ENCODE data around the gene C19orf47.
A peak's percentile ranks its signal among the peaks of the same experiment; 100 is the strongest.
"Not testable (repeated sequence)": the region's sequence is repeated elsewhere in the genome, so short reads cannot be mapped to it uniquely, and the experiment has no call there.

C19orf47 gene

DNA sequence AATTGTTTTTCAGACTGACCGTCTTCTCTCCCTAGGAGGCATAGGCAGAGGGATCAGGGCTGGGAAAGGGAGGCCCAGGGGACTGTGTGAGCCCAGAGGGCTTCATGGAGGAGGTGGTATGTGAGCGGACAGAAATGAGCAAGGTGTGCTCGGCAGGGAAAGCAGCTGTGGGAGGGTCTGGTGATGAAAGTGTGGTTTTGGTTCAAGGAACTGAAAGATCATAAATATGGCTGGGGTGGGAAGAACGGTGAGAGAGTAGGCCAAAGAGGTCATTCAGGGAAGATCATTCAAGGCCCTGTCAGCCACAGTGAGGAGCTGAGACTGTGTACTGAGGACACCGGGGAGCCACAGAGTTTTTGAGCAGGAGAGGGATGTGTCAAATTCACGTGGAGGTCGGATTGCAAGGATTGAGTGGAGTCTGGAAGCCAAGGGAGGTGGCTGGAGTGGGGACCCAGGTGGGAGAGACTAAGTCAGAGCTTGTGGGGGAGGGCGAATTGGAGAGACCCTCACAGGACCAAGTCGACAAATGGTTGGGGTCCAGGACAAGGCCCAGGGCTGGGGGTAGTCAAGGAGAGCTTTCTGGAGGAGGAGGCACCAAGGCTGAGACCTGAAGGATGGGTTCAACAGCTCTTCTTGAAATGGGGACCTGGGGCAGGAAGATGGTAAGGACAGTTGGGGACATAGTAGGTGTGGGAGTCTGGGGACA, 7.9 kb upstream of the C19orf47 start:
- DNase-seq (ENCODE audit: low read depth, low spot score) = no peak

DNA sequence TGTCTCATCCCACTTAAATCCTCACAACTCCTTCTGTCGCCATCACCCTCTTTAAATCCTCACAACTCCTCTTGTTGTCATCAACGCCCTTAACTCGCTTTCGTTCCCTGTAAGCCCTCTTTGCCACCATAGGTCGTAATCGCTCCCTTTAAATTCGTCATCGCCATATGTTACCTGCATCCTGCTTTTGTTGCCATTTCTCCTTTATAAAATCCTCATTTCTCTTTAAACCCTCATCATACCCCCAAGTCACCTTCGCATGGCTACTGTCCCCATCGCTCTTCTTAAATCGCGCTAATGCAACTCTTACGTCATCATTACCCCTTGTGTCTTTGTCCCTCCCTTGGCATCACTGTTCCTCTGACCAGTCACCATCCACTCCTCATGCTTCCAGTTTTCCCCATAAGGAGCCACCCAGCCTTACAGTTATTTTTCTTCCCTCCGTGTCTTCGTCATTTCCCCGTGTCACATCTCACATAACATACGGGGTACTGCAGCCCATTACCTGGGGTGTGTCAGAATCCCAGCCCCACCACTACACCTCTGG, 837 bp upstream of the C19orf47 start:
- DNase-seq (ENCODE audit: low read depth, low spot score) = no peak

DNA sequence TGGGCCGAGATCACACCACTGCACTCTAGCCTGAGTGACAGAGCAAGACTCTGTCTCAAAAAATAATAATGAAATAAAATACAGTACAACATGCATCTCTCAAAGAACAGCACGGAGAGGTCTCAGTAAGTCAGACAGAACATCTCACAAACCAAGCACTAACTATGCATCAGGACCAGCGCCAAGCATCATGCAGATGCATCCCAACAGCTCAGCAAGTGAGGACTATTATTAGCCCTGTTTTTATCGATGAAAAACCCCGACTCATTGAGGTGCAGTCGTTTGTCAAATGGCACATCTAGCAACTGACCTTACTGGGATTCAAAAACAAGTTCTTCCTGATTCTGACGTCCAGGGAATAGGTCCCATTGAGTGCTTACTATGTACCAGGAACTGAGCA, 3.8 kb downstream of the C19orf47 start:
- no peak for DNase-seq (ENCODE audit: low read depth, low spot score)

DNA sequence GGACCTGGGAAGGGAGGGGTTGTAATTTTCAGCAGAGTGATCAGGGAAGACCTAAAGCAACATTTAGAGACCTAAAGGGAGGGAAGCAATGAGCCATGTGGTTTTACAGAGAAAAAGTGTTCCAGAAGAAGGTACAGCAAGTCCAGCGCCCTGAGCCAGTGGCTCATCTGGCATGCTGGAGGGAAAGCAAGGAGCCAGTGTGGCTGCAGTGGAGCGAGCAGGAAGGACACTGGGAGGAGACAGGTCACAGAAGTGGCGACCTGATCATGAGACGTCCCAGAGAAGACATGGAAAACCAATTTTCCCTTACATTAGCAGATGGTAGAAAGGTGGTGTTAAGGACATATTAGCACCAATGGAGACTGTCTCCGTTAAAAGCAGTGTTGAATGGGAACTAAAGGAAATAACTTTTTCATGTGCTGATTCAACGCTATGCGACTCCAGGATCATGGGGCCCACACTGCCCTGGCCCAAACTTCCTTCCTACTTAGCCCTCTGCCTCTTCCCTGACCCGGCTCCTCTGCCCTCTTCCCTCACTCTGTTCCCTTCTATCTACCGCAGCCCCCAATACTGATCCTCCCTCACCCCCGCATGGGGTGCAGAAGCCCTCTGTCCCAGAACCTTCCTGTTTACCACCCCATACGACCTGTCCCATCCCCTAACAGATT, 5.4 kb downstream of the C19orf47 start:
- DNase-seq (ENCODE audit: low read depth, low spot score) = no peak

- no peak for DNase-seq (ENCODE audit: low read depth, low spot score)
These were observed 6.4 kb downstream of the C19orf47 start for GRCh38 chr19:40341601-40342482.

DNA sequence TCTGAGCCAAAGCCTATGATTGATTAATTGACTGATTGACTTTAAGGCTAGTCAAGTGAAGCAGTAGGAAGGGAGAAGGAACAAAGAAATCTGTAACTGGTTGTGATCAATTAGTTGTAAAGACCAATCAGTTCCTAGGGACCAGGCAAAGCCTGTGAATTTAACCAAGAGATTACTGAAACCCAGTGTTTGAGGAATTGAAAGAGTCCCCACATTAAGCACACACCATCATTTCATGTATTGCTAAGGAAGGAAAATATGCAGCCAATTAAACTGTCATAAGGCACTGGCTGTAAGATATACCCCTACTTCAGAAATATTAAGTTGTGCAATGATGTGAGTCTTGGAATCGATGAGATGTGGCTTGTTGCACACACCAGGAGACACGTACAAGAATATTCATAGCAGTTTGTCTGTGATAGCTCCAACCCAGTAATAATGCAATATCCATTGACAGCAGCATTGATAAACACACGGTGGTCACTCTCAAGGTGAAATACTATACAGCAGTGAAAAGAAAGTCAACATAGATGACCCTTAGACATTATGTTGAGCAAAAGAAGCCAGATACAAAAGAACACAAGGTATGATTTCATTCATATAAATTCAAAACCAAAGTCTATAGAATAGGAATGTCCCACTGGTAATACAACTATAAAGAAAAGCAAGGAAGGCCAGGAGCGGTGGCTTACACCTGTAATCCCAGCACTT, 9.0 kb downstream of the C19orf47 start:
- DNase-seq (ENCODE audit: low read depth, low spot score) = no peak

DNA sequence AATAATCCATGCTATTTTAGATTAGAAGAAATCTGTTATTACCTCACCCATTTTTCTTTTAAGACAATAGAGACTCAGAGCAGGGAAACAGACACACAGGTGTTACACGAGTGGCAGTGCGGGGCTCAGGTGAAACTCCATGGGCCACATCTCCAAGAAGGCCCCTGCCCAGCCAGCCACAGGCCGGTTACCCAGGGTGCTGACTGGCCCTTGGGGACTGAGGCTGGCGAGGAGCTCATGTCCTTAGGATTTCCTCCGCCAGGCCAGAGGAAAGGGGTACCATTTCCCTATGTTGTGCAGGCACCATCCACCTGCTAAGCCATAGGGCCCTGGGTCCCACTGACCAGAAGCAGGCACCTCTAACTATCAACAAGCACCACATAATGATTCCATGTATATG, 10.6 kb downstream of the C19orf47 start:
- no peak for DNase-seq (ENCODE audit: low read depth, low spot score)

DNA sequence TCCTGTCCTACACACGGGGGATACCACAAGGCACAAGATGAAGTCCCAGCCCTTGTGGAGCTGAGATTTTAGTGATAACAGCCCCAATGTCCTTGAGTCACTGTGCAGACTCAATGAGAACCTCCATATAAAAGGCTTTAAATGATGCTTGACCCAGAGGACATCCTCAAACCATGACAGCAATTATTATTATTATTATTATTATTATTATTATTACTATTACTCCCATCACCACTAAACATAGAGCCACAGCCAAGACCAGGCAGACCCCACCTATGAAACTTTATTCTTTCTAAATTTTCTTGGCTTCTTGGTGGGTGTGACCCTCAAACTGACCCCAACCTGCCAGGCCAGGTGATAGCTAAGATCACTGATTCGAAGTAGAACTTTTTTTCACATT, 11.1 kb downstream of the C19orf47 start:
- no peak for DNase-seq (ENCODE audit: low read depth, low spot score)

GRCh38 chr19:40336601-40336900, 11.6 kb downstream of the C19orf47 start:
- DNase-seq (ENCODE audit: low read depth, low spot score) = no peak

DNA sequence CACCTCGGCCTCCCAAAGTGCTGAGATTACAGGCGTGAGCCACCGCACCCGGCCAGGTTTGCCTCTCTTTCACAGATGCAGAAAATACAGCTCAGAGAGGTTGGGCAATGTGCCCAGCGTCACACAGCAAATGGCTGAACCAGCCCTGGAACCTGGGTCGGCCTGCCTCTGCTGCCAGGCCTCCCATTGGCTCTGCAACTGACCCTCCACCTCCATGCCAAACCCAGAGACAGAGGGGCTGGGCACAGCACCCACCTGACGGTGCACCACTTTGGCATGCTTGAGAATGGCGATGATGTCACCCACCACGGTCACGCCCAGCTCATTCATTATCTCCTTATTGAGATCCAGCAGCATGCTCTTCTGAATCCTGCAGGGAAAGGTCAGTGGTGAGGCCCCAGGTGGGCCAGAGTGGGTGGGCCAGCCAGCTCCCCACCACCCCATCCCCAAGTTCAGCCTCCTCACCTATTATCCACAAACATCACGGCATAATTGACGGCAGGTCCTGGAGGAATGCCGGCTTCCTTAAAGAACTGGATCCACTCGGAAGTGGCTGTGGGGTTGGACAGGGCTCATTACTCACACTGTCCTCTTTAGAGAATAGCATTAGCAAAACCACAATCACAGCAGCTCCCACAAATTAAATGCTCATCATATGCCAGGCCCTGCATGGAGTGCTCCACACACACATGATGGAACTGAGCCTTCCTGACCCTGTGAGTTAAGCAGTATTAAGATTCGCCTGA, 12.2 kb downstream of the C19orf47 start:
- DNase-seq (ENCODE audit: low read depth, low spot score) = no peak

- no peak for DNase-seq (ENCODE audit: low read depth, low spot score)
These were observed 13.1 kb downstream of the C19orf47 start for GRCh38 chr19:40335101-40335500.

DNA sequence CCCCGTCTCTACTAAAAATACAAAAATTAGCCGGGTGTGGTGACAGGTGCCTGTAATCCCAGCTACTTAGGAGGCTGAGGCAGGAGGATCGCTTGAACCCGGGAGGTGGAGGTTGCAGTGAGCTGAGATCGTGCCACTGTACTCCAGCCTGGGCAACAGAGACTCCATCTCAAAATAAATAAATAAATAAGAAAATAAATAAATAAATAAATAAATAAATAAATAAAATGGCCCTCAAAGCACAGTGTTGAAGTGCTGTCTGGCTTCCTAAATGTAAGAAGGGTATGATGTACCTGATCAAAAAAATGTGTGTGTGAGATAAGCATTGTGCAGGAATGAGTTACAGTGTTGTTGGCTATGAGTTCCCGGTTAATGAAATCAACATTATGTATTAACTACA, 15.1 kb downstream of the C19orf47 start:
- not testable (repeated sequence) for DNase-seq (ENCODE audit: low read depth, low spot score)

GRCh38 chr19:40332669-40333068, 15.5 kb downstream of the C19orf47 start:
- DNase-seq (ENCODE audit: low read depth, low spot score) = no peak

GRCh38 chr19:40331052-40331451, 17.1 kb downstream of the C19orf47 start:
- DNase-seq (ENCODE audit: low read depth, low spot score) = no peak

DNA sequence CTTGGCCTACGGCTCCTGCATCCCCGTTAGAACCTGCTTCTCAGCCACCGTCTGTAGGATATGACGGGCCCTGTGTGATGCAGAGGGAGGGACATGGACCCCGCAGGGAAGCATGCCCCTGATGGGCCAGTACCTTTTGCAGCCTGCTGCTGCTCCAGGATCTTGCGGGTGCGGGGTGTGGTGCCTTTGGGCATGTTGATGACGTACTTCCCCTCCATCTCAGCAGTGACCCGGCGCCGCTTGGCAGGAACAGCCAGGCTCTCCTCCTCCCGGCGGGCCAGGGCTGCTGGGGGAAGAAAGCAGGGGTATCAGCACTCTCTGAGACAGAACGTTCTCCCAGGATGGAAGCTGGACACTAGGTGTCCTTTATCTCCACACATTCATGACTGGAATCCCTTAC, 22.0 kb downstream of the C19orf47 start:
- no peak for DNase-seq (ENCODE audit: low read depth, low spot score)

DNA sequence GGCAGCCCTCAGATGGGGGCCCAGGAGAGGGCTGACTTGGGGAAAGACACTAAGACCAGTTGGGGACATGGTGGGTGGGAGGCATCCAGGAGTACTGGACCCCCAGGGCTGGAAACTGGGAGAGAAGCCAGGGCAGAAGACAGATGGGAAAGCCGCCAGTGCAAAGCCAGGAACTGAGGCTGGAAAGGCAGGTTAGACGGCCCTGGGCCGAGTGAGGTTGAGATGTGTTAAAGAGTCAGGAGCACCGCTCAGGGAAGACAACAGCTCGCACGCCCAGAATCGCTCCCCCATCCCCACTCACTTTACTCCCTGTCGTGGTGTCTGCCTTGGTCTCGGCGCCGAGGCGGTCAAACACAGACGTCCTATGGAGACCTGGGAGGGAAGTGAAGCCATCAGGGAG, 24.5 kb downstream of the C19orf47 start:
- DNase-seq (ENCODE audit: low read depth, low spot score) = no peak

GRCh38 chr19:40322951-40323615, 25.1 kb downstream of the C19orf47 start:
- peak; percentile 64 for DNase-seq (ENCODE audit: low read depth, low spot score)

GRCh38 chr19:40322271-40322610, 26.0 kb downstream of the C19orf47 start:
- DNase-seq (ENCODE audit: low read depth, low spot score) = no peak

DNA sequence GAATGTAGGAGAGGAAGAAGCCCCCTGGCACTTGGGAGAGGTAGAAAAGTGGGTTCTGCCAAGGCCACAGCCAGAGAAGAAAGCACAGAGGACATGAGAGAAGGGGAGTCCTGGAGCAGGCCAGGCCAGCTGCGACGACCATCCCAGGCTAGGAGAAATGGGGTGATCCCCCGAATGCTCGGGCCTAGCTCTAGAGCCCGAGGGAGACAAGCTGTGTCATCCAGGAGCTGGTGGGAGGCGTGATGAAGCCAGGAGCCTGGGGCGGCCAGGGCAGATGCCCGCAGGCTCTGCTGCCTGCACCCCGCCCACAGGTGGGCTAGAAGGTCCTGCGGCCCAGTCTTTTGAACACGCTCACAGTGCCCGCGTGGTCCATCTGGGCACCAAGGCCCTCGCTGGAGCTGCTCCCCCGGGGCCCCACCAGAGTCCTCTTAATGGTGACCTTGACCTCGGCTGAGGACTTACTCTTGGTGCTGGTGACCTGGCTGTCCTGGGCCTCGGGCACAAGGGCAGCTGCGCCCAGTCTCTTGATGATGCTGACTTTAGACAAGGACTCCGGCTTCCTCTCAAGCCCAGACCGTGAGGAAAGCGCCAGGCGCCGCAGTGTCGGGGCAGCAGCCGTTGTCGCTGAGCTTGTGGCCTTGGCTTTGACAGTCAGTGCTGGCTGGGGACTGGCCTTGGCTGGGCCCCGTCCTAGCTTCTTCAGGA, 26.5 kb downstream of the C19orf47 start:
- DNase-seq (ENCODE audit: low read depth, low spot score) = no peak

DNA sequence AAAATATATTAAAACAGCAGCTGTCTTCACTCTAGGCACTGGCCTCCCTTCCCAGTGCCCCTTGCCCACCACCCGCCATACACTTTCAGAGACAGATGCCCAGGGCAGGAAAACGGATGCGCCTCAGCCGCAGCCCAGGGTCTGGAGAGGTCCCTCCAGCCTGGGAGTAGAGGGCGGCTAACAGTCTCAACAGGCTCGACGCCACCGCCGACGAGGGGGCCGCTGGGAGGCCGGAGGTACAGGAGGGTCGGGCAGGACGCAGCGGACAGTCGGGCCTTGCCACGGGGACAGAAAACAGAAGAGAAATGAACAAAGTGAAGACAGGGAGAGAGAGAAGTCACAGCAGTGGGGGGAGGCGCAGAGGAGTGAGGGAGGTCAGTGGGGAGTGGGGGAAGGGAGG, 27.1 kb downstream of the C19orf47 start:
- no peak for DNase-seq (ENCODE audit: low read depth, low spot score)

Data from brain pericyte (primary cell).